Omental fat pad (tissue), 4 donors: ENCODE data around the gene NDUFA5. TPM values are rescaled to one million over a fixed set of nuclear protein-coding genes. Genes with fewer than 3 reads are reported as not detected.

Experiments
- ATAC-seq: fragments of 150-250 bp; one replicate; pipeline ENCODE4 v1.9.1; 2016; ENCODE audit warnings: mild to moderate bottlenecking, moderate library complexity; ENCODE audit not compliant: low FRiP score
- DNase-seq: peaks from one replicate; pipeline ENCODE4 v3.0.0-alpha.2; 2019; ENCODE audit warnings: low spot score
- total RNA-seq, 4 donors: library from RNA; depleted of rRNA; stranded (reverse); fragments of >200 nt; gene quantifications; one replicate each; pipeline ENCODE4 v1.1.0, GENCODE V29; 2016
- TF ChIP-seq, protein P1 (sequence below), 3 donors: fragments of 450-650 bp; IDR thresholded peaks; one replicate each; pipeline ENCODE4 v1.5.1; 2016 to 2017; ENCODE audit warnings: antibody characterized with exemption in 3 of 3, mild to moderate bottlenecking in 3 of 3, moderate library complexity in 2 of 3

Gene NDUFA5
- total RNA-seq, 4 donors from 2014 or later: 24.6 to 42.2 (median 31.1) TPM

DNA sequence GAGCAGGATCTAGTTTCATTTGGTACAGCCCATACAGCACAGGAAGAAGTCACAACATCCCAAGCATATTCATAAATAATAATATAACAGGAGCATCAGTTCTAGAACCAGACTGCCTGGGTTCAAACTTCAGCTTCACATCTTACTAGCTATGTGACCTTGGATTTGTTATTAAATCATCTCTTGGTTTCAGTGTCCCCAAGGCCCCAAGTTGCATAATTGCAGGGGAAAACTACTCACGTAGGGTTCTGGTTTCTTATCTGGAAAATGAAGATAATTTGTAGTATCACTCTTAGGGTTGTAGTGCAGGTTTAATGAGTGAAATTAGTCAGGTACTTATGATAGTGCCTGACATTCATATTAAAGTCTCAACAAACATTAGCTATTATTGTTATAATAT lies 17.7 kb downstream of the NDUFA5 start:
- no peak for ATAC-seq
- TF ChIP-seq, protein P1, sequence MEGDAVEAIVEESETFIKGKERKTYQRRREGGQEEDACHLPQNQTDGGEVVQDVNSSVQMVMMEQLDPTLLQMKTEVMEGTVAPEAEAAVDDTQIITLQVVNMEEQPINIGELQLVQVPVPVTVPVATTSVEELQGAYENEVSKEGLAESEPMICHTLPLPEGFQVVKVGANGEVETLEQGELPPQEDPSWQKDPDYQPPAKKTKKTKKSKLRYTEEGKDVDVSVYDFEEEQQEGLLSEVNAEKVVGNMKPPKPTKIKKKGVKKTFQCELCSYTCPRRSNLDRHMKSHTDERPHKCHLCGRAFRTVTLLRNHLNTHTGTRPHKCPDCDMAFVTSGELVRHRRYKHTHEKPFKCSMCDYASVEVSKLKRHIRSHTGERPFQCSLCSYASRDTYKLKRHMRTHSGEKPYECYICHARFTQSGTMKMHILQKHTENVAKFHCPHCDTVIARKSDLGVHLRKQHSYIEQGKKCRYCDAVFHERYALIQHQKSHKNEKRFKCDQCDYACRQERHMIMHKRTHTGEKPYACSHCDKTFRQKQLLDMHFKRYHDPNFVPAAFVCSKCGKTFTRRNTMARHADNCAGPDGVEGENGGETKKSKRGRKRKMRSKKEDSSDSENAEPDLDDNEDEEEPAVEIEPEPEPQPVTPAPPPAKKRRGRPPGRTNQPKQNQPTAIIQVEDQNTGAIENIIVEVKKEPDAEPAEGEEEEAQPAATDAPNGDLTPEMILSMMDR (IDR thresholded peaks at IDR 0.05): no peak
- DNase-seq: no peak

DNA sequence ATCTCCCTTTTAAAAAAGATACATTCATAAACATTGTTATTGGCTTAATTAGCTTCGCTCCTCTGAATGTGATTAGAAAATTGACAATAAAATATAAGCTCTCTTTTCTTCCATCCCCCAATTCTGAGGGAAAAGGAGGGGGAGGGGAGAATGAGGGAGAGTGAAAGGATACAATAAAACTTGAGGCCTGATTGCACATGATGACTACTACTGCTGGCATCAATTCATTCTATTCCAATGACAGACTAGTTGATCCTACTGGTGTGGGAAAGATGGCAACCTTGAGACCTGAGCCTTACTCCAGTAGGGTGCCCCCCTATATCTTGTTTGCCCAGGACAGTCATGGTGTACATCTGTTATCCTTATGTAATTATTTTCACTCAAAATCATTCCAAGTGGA lies 18.7 kb downstream of the NDUFA5 start:
- DNase-seq (no peak), ATAC-seq (no peak)
- TF ChIP-seq, protein P1 (IDR thresholded peaks at IDR 0.05): no peak

DNA sequence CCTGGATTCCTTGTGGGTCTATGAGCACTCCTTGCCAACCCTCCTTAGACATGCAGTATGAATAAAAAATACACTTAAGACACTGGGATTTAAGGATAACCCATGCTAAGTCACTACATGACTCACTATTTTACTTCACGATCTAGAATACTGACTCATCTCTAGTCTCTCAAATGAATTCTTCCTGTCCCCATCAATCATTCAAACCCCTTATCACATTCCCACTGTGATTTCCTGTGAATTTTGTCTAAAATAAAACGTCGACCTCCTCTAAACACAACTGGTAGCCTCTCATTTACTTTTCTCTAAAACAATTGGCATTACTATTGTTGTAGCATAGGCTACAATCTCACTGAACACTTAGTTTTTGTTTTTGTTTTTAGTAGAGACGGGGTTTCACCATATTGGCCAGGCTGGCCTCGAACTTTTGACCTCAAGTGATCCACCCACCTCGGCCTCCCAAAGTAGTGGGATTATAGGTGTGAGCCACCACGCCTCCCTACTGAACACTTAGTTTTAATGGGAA lies 19.4 kb downstream of the NDUFA5 start:
- no peak for DNase-seq
- TF ChIP-seq, protein P1 (IDR thresholded peaks at IDR 0.05): no peak
- ATAC-seq: peak; percentile 48

DNA sequence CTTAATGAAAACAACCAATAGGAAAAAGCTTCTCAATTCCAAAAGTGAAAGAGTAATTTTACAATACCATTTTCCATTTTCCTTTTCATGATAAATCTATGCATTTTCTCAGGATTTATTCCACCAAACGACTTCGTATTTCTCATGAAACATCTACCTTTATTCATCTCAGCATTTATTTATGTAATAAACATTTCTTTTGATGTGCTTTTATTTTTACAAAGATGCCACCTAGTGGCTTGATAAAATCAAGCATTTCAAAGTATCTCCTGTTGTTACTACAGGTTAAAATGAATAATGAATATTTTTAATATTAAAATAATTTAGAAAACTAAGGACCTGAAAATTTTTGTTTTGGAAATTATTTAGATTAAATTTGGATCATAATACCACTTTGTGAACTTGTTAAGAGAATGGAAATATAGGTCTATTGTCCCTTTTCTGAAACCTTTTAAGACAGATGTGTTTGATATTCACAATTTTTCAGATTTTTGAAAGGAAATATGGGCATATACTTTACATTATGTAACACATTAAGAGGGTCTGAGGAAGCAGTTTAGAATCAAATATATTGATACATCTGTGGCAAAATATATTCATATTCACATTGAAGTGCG lies 20.5 kb downstream of the NDUFA5 start:
- TF ChIP-seq, protein P1 (IDR thresholded peaks at IDR 0.05): no peak
- ATAC-seq: no peak

DNA sequence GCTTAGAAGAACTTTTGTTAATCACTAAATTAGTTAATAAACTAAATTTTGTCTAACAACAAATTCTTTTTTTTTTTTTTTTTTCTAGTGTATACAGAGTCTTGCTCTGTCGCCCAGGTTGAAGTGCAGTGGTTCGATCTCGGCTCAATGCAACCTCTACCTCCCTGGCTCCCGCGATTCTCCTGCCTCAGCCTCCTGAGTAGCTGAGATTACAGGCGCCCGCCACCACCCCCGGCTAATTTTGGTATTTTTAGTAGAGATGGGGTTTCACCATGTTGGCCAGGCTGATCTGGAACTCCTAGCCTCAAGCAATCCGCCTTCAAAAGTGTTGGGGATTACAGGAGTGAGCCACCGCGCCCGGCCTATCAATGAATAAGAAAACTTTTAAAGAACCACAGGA lies 22.1 kb downstream of the NDUFA5 start:
- TF ChIP-seq, protein P1 (IDR thresholded peaks at IDR 0.05): no peak
- DNase-seq (no peak), ATAC-seq (no peak)

More for the DNA sequence above, 20.5 kb downstream of the NDUFA5 start:
- no peak for DNase-seq

DNA sequence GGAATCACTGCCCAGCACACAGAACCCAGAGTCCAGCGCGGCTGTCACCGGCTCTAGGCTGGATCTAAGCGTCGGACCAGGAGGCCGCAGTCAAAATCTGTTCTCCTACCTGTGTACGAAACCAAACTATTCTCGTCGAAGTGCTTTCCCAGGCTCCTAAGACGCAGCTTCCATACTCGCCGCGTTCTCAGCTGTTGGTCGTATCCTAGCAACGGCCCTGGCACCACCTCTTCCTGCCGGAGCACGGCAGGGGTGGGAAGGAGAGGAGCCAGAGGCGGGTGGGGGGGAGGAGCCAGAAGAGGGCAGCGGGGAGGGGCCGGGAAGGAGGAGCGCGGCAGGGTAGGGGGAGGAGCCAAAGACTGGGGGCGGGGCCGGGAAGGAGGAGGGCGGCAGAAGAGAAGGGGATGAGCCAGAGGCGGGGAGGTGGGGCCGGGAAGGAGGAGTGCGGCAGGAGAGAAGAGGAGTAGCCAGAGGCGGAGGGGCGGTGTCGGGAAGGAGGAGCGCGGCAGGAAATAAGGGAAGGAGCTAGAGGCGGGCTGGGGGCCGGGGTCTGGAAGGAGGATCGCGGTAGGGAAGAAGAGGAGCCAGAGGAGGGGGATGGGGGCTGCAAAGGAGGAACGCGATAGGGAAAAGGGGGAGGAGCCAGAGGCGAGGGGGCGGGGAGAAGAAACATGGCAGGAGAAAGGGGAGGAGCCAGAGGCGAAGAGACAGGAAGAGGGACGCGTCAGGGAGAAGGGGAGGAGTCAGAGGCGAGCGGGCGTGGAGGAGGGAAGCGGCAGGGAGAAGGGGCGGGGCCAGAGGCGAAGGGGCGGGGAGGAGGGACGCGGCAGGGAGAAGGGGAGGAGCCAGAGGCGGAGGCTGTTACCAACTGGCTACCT lies 23.0 kb downstream of the NDUFA5 start, which contains the start of gene IQUB:
Gene IQUB, minus strand, starts transcription at position 213 of the 878 bp plus-strand sequence. CDS start 22,255 bp downstream, outside the sequence.
- DNase-seq: peak; percentile 98
- TF ChIP-seq, protein P1 (IDR thresholded peaks at IDR 0.05): no peak
- ATAC-seq: peak; percentile 93
